Caco-2 (cell line): ENCODE results near the gene ADH1C. TPM values are rescaled to one million over a fixed set of nuclear protein-coding genes. Genes with fewer than 3 reads are reported as not detected.

Source experiments
- BruUV-seq: library from RNA; stranded (reverse); fragments of 400-500 nt; replicated peaks from 2 replicates; lab custom pipeline; 2021; lab: Mats Ljungman, UMichigan
- CTCF ChIA-PET: fragments of 300-600 bp; sonication (Branson Sonifier 250); formaldehyde crosslinking; loops from one replicate; lab custom pipeline; 2022; ENCODE audit warnings: antibody characterized with exemption; lab: Charles Lee
- POLR2A ChIA-PET: fragments of 300-600 bp; sonication (Branson Sonifier 250); formaldehyde crosslinking; loops from one replicate; lab custom pipeline; 2022; ENCODE audit warnings: antibody characterized with exemption; lab: Charles Lee
- DNase-seq, 2 experiments: peaks; one replicate each; pipeline versions ENCODE4 v3.0.0 to v3.0.0-alpha.2; 2020 to 2022
- H3K27me3 ChIP-seq: replicated peaks from 2 replicates; pipeline ENCODE4 v1.6.0; 2011; ENCODE audit warnings: low read length; ENCODE audit not compliant: control insufficient read depth, insufficient read depth
- H3K36me3 ChIP-seq: 2 replicates; pipeline ENCODE4 v1.5.1; 2011; ENCODE audit warnings: low read length; ENCODE audit not compliant: control insufficient read depth, insufficient read depth
- H3K4me1 ChIP-seq: fragments of 250-450 bp; sonication (Bioruptor Pico); 2 replicates; pipeline ENCODE4 v1.5.1; 2020; ENCODE audit warnings: mild to moderate bottlenecking
- H3K4me3 ChIP-seq: 2 replicates; pipeline ENCODE4 v1.5.1; 2011; ENCODE audit warnings: low read depth, mild to moderate bottlenecking, control low read depth, low read length
- H3K9me3 ChIP-seq: fragments of 250-450 bp; sonication (Bioruptor Pico); 2 replicates; pipeline ENCODE4 v1.5.1; 2020; ENCODE audit warnings: mild to moderate bottlenecking, moderate library complexity
- H3K27ac Mint-ChIP-seq: one replicate; pipeline ENCODE4 v1.8.0; 2022; ENCODE audit warnings: mixed read lengths; ENCODE audit not compliant: unreplicated experiment
- H3K27me3 Mint-ChIP-seq: one replicate; pipeline ENCODE4 v1.8.0; 2022; ENCODE audit warnings: mixed read lengths; ENCODE audit not compliant: insufficient read depth, unreplicated experiment
- H3K36me3 Mint-ChIP-seq: one replicate; pipeline ENCODE4 v1.8.0; 2022; ENCODE audit warnings: mild to moderate bottlenecking, mixed read lengths; ENCODE audit not compliant: insufficient read depth, unreplicated experiment
- H3K4me1 Mint-ChIP-seq: one replicate; pipeline ENCODE4 v1.8.0; 2022; ENCODE audit warnings: low read depth, mixed read lengths; ENCODE audit not compliant: unreplicated experiment
- H3K4me3 Mint-ChIP-seq: one replicate; pipeline ENCODE4 v1.8.0; 2022; ENCODE audit warnings: mild to moderate bottlenecking, moderate library complexity, mixed read lengths; ENCODE audit not compliant: unreplicated experiment
- H3K9me3 Mint-ChIP-seq: one replicate; pipeline ENCODE4 v1.8.0; 2022; ENCODE audit warnings: mixed read lengths; ENCODE audit not compliant: unreplicated experiment
- CTCF ChIP-seq, 2 experiments: fragments of 200-600 bp in 1 of 2; IDR thresholded peaks; 1 replicate in 1 of 2; 2 replicates in 1 of 2; pipeline versions ENCODE4 v1.5.1 to v1.8.0; 2011 to 2022; ENCODE audit warnings: antibody characterized with exemption in 1 of 2, control low read depth in 1 of 2, inconsistent platforms in 1 of 2, low read depth in 1 of 2, low read length in 1 of 2, mild to moderate bottlenecking in 1 of 2, moderate library complexity in 1 of 2; ENCODE audit not compliant: insufficient read depth in 1 of 2, severe bottlenecking in 1 of 2, unreplicated experiment in 1 of 2
- intact Hi-C: fragments of 100-400 bp; cut with micrococcal nuclease; formaldehyde crosslinking; loops from one replicate; pipeline ENCODE4 v1.10.0; 2022; ENCODE audit not compliant: unreplicated experiment
- total RNA-seq: library from RNA; stranded (reverse); gene quantifications from 2 replicates; pipeline ENCODE4 v1.2.3, GENCODE V29; 2022

The ADH1C gene
- total RNA-seq, 1 experiment from 2014 or later = 0.23 TPM

- Histone ChIP-seq H3K9me3 (no peaks in the 10 kb centered on the region; the same call in 1 of the 2 replicates), H3K36me3 (no peaks in the 10 kb centered on the region), H3K4me1 (no peaks in the 10 kb centered on the region), H3K27me3 (no peaks in the 10 kb centered on the region), H3K4me3 (no peak overlapping the region)
- no peak for TF ChIP-seq CTCF (IDR thresholded peaks at IDR 0.05; ENCODE audit: insufficient read depth in 1 of 2, low read depth in 1 of 2, low read length in 1 of 2, severe bottlenecking in 1 of 2, unreplicated experiment in 1 of 2)
- no peaks in the 10 kb centered on the region for H3K36me3 Mint-ChIP-seq
- POLR2A ChIA-PET = no interaction called here
- H3K27ac Mint-ChIP-seq = no peak overlapping the region
- no peaks in the 10 kb centered on the region for H3K27me3 Mint-ChIP-seq
- no peak for DNase-seq
- intact Hi-C loops = no loop called here
- CTCF ChIA-PET = no interaction called here
- no peak overlapping the region for H3K4me3 Mint-ChIP-seq
- H3K9me3 Mint-ChIP-seq = no peaks in the 10 kb centered on the region
- no peaks in the 10 kb centered on the region for H3K4me1 Mint-ChIP-seq
- no TSS peak for BruUV-seq
These were observed 8.8 kb upstream of the ADH1C start for GRCh38 chr4:99361268-99361898.

- no TSS peak for BruUV-seq
- Histone ChIP-seq H3K9me3 (no peaks in the 10 kb centered on the region; the same call in 1 of the 2 replicates), H3K36me3 (no peaks in the 10 kb centered on the region), H3K4me1 (no peaks in the 10 kb centered on the region), H3K4me3 (no peak overlapping the region), H3K27me3 (no peaks in the 10 kb centered on the region)
- POLR2A ChIA-PET = no interaction called here
- no peak for DNase-seq
- intact Hi-C loops = no loop called here
- Mint-ChIP-seq H3K27me3 (no peaks in the 10 kb centered on the region), H3K27ac (no peak overlapping the region), H3K9me3 (no peaks in the 10 kb centered on the region), H3K36me3 (no peaks in the 10 kb centered on the region), H3K4me3 (no peak overlapping the region), H3K4me1 (no peaks in the 10 kb centered on the region)
- TF ChIP-seq CTCF (IDR thresholded peaks at IDR 0.05; ENCODE audit: insufficient read depth in 1 of 2, low read depth in 1 of 2, low read length in 1 of 2, severe bottlenecking in 1 of 2, unreplicated experiment in 1 of 2) = no peak
- CTCF ChIA-PET = interaction anchor here (0.7 kb wide), 1 partner anchor 217 kb away, joined by 4 read pairs; no protein-coding TSS in a partner anchor
These were observed 7.1 kb upstream of the ADH1C start for GRCh38 chr4:99359480-99360204.

GRCh38 chr4:99357948-99358347, 5.4 kb upstream of the ADH1C start:
- Mint-ChIP-seq H3K36me3 (no peaks in the 10 kb centered on the region), H3K27ac (no peak overlapping the region), H3K4me1 (no peaks in the 10 kb centered on the region), H3K9me3 (peaks cover 10% of the 10 kb centered on the region), H3K27me3 (no peaks in the 10 kb centered on the region), H3K4me3 (no peak overlapping the region)
- no TSS peak for BruUV-seq
- Histone ChIP-seq H3K4me3 (no peak overlapping the region), H3K4me1 (no peaks in the 10 kb centered on the region), H3K27me3 (no peaks in the 10 kb centered on the region), H3K9me3 (no peaks in the 10 kb centered on the region; the same call in 1 of the 2 replicates), H3K36me3 (no peaks in the 10 kb centered on the region)
- POLR2A ChIA-PET = no interaction called here
- DNase-seq = no peak
- CTCF ChIA-PET = no interaction called here
- intact Hi-C loops = no loop called here
- TF ChIP-seq CTCF (IDR thresholded peaks at IDR 0.05; ENCODE audit: insufficient read depth in 1 of 2, low read depth in 1 of 2, low read length in 1 of 2, severe bottlenecking in 1 of 2, unreplicated experiment in 1 of 2) = no peak
